Mesenchymal stem cell (in vitro differentiated cells and primary cell): ENCODE measurements around the gene ADD1.
A peak's percentile ranks its signal among the peaks of the same experiment; 100 is the strongest.

Experiments
- DNase-seq: peaks from one replicate; pipeline ENCODE4 v3.0.0-alpha.2; 2013
- H2AFZ ChIP-seq: one replicate; pipeline ENCODE4 v1.6.1; 2013; ENCODE audit warnings: low read depth, mild to moderate bottlenecking, control low read depth, inconsistent platforms, low read length, moderate library complexity
- H2AK5ac ChIP-seq: 2 replicates; pipeline ENCODE4 v1.6.1; 2013; ENCODE audit warnings: low read length, moderate library complexity, mild to moderate bottlenecking, inconsistent platforms; ENCODE audit not compliant: severe bottlenecking
- H2BK120ac ChIP-seq: one replicate; pipeline ENCODE4 v1.6.1; 2013; ENCODE audit warnings: low read depth, mild to moderate bottlenecking, inconsistent platforms, low read length, moderate library complexity
- H2BK12ac ChIP-seq, 2 experiments: one replicate each; pipeline ENCODE4 v1.6.1; 2013; ENCODE audit warnings: inconsistent platforms in 2 of 2, low read length in 2 of 2, mild to moderate bottlenecking in 2 of 2, moderate library complexity in 2 of 2, control low read depth in 1 of 2
- H2BK15ac ChIP-seq: one replicate; pipeline ENCODE4 v1.6.1; 2013; ENCODE audit warnings: mild to moderate bottlenecking, low read depth, inconsistent platforms; ENCODE audit not compliant: poor library complexity, severe bottlenecking
- H2BK5ac ChIP-seq: 2 replicates; pipeline ENCODE4 v1.6.1; 2013; ENCODE audit warnings: low read depth, mild to moderate bottlenecking, low read length, control low read depth, inconsistent platforms; ENCODE audit not compliant: poor library complexity, severe bottlenecking
- H3K14ac ChIP-seq, 2 experiments: one replicate each; pipeline ENCODE4 v1.6.1; 2013; ENCODE audit warnings: inconsistent platforms in 2 of 2, low read length in 2 of 2, control low read depth in 1 of 2, mild to moderate bottlenecking in 1 of 2, moderate library complexity in 1 of 2
- H3K18ac ChIP-seq, 2 experiments: one replicate each; pipeline ENCODE4 v1.6.1; 2013; ENCODE audit warnings: inconsistent platforms in 2 of 2, low read length in 2 of 2, control low read depth in 1 of 2, low read depth in 1 of 2, mild to moderate bottlenecking in 1 of 2
- H3K23ac ChIP-seq, 2 experiments: one replicate each; pipeline ENCODE4 v1.6.1; 2013; ENCODE audit warnings: inconsistent platforms in 2 of 2, low read length in 2 of 2, mild to moderate bottlenecking in 2 of 2, moderate library complexity in 2 of 2, control low read depth in 1 of 2
- H3K27ac ChIP-seq: 2 replicates; pipeline ENCODE4 v1.5.1; 2013; ENCODE audit warnings: mild to moderate bottlenecking, moderate library complexity, low read length, control low read depth, inconsistent platforms; ENCODE audit not compliant: poor library complexity, severe bottlenecking
- H3K27me3 ChIP-seq, 2 experiments: 2 replicates each; pipeline versions ENCODE4 v1.6.1 to v1.7.0; 2013; ENCODE audit warnings: low read length in 2 of 2, mild to moderate bottlenecking in 2 of 2, moderate library complexity in 2 of 2, control low read depth in 1 of 2, inconsistent platforms in 1 of 2; ENCODE audit not compliant: control insufficient read depth in 1 of 2, insufficient read depth in 1 of 2
- H3K36me3 ChIP-seq, 2 experiments: 2 replicates each; pipeline versions ENCODE4 v1.6.1 to v1.7.0; 2013; ENCODE audit warnings: low read length in 2 of 2, control low read depth in 1 of 2, inconsistent platforms in 1 of 2, low read depth in 1 of 2, mild to moderate bottlenecking in 1 of 2; ENCODE audit not compliant: insufficient read depth in 2 of 2, control insufficient read depth in 1 of 2
- H3K4ac ChIP-seq, 2 experiments: one replicate each; pipeline ENCODE4 v1.6.1; 2013; ENCODE audit warnings: inconsistent platforms in 2 of 2, low read length in 2 of 2, mild to moderate bottlenecking in 2 of 2, moderate library complexity in 2 of 2, control low read depth in 1 of 2, low read depth in 1 of 2
- H3K4me1 ChIP-seq: 2 replicates; pipeline ENCODE4 v1.6.1; 2013; ENCODE audit warnings: low read depth, low read length, control low read depth; ENCODE audit not compliant: control insufficient read depth, insufficient read depth
- H3K4me2 ChIP-seq: 2 replicates; pipeline ENCODE4 v1.6.1; 2013; ENCODE audit warnings: low read length, mild to moderate bottlenecking, inconsistent platforms; ENCODE audit not compliant: poor library complexity, severe bottlenecking
- H3K4me3 ChIP-seq, 2 experiments: 2 replicates each; pipeline versions ENCODE4 v1.5.1 to v1.7.0; 2013; ENCODE audit warnings: low read length in 2 of 2, mild to moderate bottlenecking in 2 of 2, control low read depth in 1 of 2, low read depth in 1 of 2; ENCODE audit not compliant: insufficient read depth in 1 of 2
- H3K79me1 ChIP-seq: replicated peaks from 2 replicates; pipeline ENCODE4 v1.6.1; 2013; ENCODE audit warnings: mild to moderate bottlenecking, control low read depth, low read length, inconsistent platforms; ENCODE audit not compliant: poor library complexity, severe bottlenecking
- H3K9ac ChIP-seq: 2 replicates; pipeline ENCODE4 v1.7.0; 2013; ENCODE audit warnings: mild to moderate bottlenecking, low read length, moderate library complexity
- H3K9me3 ChIP-seq: 2 replicates; pipeline ENCODE4 v1.7.0; 2013; ENCODE audit warnings: mild to moderate bottlenecking, low read length; ENCODE audit not compliant: control insufficient read depth
- H4K8ac ChIP-seq: one replicate; pipeline ENCODE4 v1.6.1; 2013; ENCODE audit warnings: inconsistent platforms, mild to moderate bottlenecking, low read length, moderate library complexity
- H4K91ac ChIP-seq: one replicate; pipeline ENCODE4 v1.6.1; 2013; ENCODE audit warnings: mild to moderate bottlenecking, low read length, inconsistent platforms
- WGBS: methylation state at CpG from one replicate; pipeline ENCODE4 v1.1.7; 2013; ENCODE audit warnings: mixed read lengths; 5-methylcytosine and 5-hydroxymethylcytosine counted together

ADD1 gene

DNA sequence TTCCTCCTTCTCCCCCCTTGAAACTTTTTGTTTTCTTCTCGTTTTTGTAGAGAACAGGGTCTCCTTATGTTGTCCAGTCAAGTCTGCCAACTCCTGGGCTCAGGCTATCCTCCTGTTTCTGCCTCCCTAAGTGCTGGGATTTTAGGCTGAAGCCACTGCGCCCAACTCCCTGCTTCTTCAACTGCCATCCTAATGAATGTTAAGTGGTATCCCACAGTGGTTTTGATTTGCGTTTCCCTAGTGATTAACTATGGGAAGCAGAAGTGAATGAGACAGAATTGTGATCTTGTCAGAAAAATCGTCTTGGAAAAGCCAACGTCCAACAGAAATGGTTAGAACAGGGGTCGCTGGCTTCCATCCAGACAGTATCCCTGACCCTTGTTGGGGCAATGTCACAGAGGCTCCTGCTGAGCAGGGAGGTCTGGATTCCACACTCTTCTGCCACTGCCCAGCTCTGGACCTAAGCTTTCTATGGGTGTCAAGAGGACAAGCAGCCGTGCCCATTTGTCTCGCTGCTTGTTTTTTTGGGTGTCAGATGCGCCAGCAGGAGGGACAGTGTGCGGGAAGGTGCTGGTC, 869 bp upstream of the ADD1 start:
- peak overlapping the region in 1 of 2 experiments; percentile 96 for H3K14ac ChIP-seq
- peak overlapping the region in 1 of 2 experiments; percentile 93 for H3K23ac ChIP-seq

DNA sequence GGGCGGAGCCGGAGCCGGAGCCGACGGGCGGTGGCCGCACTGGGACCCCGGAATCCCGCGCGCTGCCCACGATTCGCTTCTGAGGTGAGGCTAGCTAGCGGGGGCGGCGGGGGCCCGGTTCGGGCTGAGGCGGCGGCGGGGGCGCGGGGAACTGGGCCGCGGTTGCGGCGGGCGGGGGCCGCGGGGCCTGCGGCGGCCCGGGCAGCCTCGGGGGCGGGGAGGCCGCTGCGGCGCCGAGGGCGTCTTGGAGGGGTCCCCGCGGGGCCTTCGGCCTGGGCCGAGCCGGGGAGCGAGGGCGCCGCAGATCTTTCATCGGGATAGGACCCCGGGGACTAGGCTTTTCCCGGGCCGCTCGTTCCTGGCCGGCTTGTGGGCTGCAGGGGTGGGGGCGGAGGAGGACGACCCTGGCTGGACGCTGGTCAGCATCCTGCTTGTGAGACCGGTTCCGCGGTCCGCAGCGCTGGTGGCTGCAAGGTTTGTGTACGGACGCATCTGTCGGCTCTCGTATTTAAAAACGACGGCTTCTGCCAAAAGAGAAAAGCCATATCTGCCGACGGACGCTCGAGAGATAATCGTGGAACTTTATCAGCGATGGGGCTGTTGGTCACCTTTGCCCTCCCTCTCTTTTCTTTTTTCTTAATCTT, 419 bp downstream of the ADD1 start:
- no peaks in the 10 kb centered on the region for H3K79me1 ChIP-seq
- H3K4me1 ChIP-seq = peaks cover 4% of the 10 kb centered on the region
- no peaks in the 10 kb centered on the region for H3K9me3 ChIP-seq
- H3K9ac ChIP-seq = peak overlapping the region; percentile 89
- H2BK5ac ChIP-seq = peak overlapping the region; percentile 24
- peak overlapping the region; percentile 69 for H3K4me2 ChIP-seq
- H2AFZ ChIP-seq = no peak overlapping the region
- peak overlapping the region; percentile 55 for H4K91ac ChIP-seq
- peak overlapping the region; percentile 50 for H3K27ac ChIP-seq
- peak overlapping the region; percentile 81 to 84 for H3K4me3 ChIP-seq
- no peaks in the 10 kb centered on the region for H3K36me3 ChIP-seq
- no peaks in the 10 kb centered on the region for H3K27me3 ChIP-seq
- peak overlapping the region; percentile 93 for H2BK120ac ChIP-seq
- peak overlapping the region; percentile 40 to 70 for H3K18ac ChIP-seq
- peak overlapping the region; percentile 16 for H4K8ac ChIP-seq
- no peak overlapping the region for H2BK12ac ChIP-seq
- DNase-seq = peak; percentile 58
- peak overlapping the region; percentile 76 for H2BK15ac ChIP-seq
- H3K23ac ChIP-seq = peak overlapping the region in 1 of 2 experiments; percentile 37
- peak overlapping the region in 1 of 2 experiments; percentile 98 for H3K14ac ChIP-seq
- WGBS = 2% methylated on average over 46 of the region's 74 CpGs
- peak overlapping the region in 1 of 2 experiments; percentile 85 for H3K4ac ChIP-seq
- no peak overlapping the region for H2AK5ac ChIP-seq

More for the DNA sequence above, 869 bp upstream of the ADD1 start:
- H4K8ac ChIP-seq = peak overlapping the region; percentile 63
- H2BK12ac ChIP-seq = peak overlapping the region in 1 of 2 experiments; percentile 85
- DNase-seq = peak; percentile 41
- peak overlapping the region; percentile 64 for H2AK5ac ChIP-seq
- H2AFZ ChIP-seq = peak overlapping the region; percentile 80
- H3K27ac ChIP-seq = peak overlapping the region; percentile 53
- H2BK5ac ChIP-seq = no peak overlapping the region
- H3K4me2 ChIP-seq = peak overlapping the region; percentile 79
- peaks cover 3% of the 10 kb centered on the region for H3K79me1 ChIP-seq
- H2BK120ac ChIP-seq = no peak overlapping the region
- peak overlapping the region; percentile 81 for H3K4me3 ChIP-seq
- H3K9ac ChIP-seq = peak overlapping the region; percentile 89
- no peak overlapping the region for H2BK15ac ChIP-seq
- no peaks in the 10 kb centered on the region for H3K27me3 ChIP-seq
- no peaks in the 10 kb centered on the region for H3K9me3 ChIP-seq
- peaks cover 5% of the 10 kb centered on the region for H3K4me1 ChIP-seq
- WGBS = 19% methylated on average over 10 of the region's 10 CpGs
- H3K4ac ChIP-seq = peak overlapping the region; percentile 1 to 99
- H3K36me3 ChIP-seq = peaks cover 0 to 3% of the 10 kb centered on the region in 2 experiments
- peak overlapping the region in 1 of 2 experiments; percentile 99 for H3K18ac ChIP-seq
- H4K91ac ChIP-seq = peak overlapping the region; percentile 5

DNA sequence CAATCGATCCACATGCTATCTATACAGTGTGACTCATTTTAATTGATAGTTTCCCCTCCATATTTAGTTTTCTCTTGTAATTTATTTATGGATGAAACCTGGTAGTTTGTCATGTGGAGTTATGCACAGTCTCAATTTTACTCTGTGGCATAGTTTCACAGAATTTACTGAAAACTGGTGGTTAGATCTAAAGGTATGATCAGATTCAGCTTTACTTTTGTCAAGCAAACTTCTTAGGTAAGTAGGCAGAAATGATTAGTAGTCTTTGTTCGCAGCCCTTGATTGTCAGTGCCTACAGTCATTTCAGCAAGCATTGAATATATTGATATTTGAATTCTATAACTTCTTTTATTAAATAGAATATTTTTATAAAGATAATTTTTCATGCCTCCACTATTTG, 2.5 kb downstream of the ADD1 start:
- Histone ChIP-seq H3K18ac (no peak overlapping the region), H3K27ac (no peak overlapping the region), H2BK120ac (no peak overlapping the region), H3K79me1 (no peaks in the 10 kb centered on the region), H4K91ac (no peak overlapping the region), H2BK15ac (no peak overlapping the region), H3K4me2 (no peak overlapping the region), H2BK5ac (no peak overlapping the region), H3K4me1 (peaks cover 8% of the 10 kb centered on the region), H3K27me3 (no peaks in the 10 kb centered on the region), H2AFZ (no peak overlapping the region), H3K4me3 (peak overlapping the region in 1 of 2 experiments; percentile 84), H3K23ac (no peak overlapping the region), H3K9me3 (no peaks in the 10 kb centered on the region), H2AK5ac (no peak overlapping the region), H4K8ac (no peak overlapping the region), H2BK12ac (no peak overlapping the region), H3K9ac (peak overlapping the region; percentile 24), H3K36me3 (no peaks in the 10 kb centered on the region), H3K4ac (no peak overlapping the region), H3K14ac (no peak overlapping the region)
- no peak for DNase-seq
- WGBS = no CpG with 5 or more reads among the region's 2 CpGs

DNA sequence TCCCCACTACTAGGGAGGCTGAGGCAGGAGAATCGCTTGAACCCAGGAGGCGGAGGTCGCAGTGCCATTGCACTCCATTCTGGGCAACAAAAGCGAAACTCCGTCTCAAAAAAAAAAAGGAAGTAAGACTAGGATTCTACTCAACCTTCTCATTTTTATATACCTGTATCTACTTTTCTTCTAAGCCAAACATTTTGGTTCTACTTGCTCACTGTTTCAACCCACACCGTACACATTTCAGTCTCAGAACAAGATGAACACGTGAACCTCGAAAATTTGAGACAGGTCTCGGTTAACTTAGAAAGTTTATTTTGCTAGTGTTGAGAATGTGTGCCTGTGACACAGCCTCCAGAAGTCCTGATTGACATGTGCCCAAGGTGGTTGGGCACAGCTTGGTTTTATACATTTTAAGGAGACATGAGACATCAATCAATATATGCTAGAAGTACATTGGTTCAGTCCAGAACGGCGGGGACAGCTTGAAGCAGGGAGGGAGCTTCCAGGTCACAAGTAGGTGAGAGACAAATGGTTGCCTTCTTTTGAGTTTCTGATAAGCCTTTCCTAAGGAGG, 3.7 kb downstream of the ADD1 start:
- Histone ChIP-seq H3K27me3 (no peaks in the 10 kb centered on the region), H3K9me3 (no peaks in the 10 kb centered on the region), H3K4me2 (no peak overlapping the region), H3K36me3 (no peaks in the 10 kb centered on the region), H3K23ac (no peak overlapping the region), H3K18ac (no peak overlapping the region), H3K27ac (no peak overlapping the region), H3K9ac (no peak overlapping the region), H3K14ac (no peak overlapping the region), H2BK12ac (no peak overlapping the region), H2BK5ac (no peak overlapping the region), H3K4me3 (no peak overlapping the region), H2BK120ac (no peak overlapping the region), H2AK5ac (no peak overlapping the region), H4K8ac (no peak overlapping the region), H2AFZ (no peak overlapping the region), H3K4ac (no peak overlapping the region), H2BK15ac (no peak overlapping the region), H3K4me1 (peaks cover 8% of the 10 kb centered on the region), H3K79me1 (no peaks in the 10 kb centered on the region), H4K91ac (no peak overlapping the region)
- WGBS = 92% methylated on average over 11 of the region's 11 CpGs
- DNase-seq = no peak
